Activated naive CD4-positive, alpha-beta T cell treated with anti-CD3 and anti-CD28 coated beads, Interleukin-2, amount 10 ng/mL, durations not matched to agents 5 hours and 36 hours (primary cell): ENCODE data around the gene PIK3AP1. TPM values are rescaled to one million over a fixed set of nuclear protein-coding genes. Genes with fewer than 3 reads are reported as not detected.

ENCODE experiments used
- total RNA-seq, 2 experiments: library from RNA; stranded (reverse); gene quantifications; one replicate each; pipeline ENCODE4 v1.2.3, GENCODE V29; 2021

PIK3AP1 gene
- total RNA-seq, result 1 to 10 TPM; 1.9 to 2.6 TPM

GRCh38 chr10:96720422-96721206 is at the start of gene PIK3AP1:
Gene PIK3AP1 (minus strand): TSS chr10:96720514. CDS start chr10:96720394, 120 bp downstream.

GRCh38 chr10:96586419-96587263 is 133.7 kb downstream of the PIK3AP1 start, which contains the start of gene TM9SF3:
Gene TM9SF3 (minus strand): TSS chr10:96587012. CDS start chr10:96586835, 177 bp downstream.

Other genes with a start within 250 kb of the PIK3AP1 start
- gene TLL2, start 206.6 kb downstream of the PIK3AP1 start, total RNA-seq, result not detected
- gene TM9SF3, start 133.5 kb downstream of the PIK3AP1 start, total RNA-seq, result 10 to 100 TPM; 85.0 to 87.0 TPM
- 10 to 100 TPM; 24.9 to 28.7 TPM for gene LCOR, start 111.8 kb upstream of the PIK3AP1 start, total RNA-seq